Loucy (cell line): ENCODE data around the gene DUSP28.

Experiments used
- H2AFZ ChIP-seq: fragments of 200-600 bp; sonication (generic); 2 replicates; pipeline ENCODE4 v1.6.0; 2016; ENCODE audit warnings: antibody characterized with exemption, mild to moderate bottlenecking, low read length, moderate library complexity
- H3F3A ChIP-seq: fragments of 200-600 bp; 2 replicates; pipeline ENCODE4 v1.6.0; 2016; ENCODE audit warnings: antibody characterized with exemption, low read depth, mild to moderate bottlenecking
- H3K27me3 ChIP-seq: fragments of 200-600 bp; sonication (generic); 2 replicates; pipeline ENCODE4 v1.6.1; 2014; ENCODE audit warnings: low read length, mild to moderate bottlenecking; ENCODE audit not compliant: insufficient read depth, poor library complexity, severe bottlenecking
- H3K36me3 ChIP-seq: fragments of 200-600 bp; sonication (generic); 2 replicates; pipeline ENCODE4 v1.6.1; 2016; ENCODE audit warnings: low read length; ENCODE audit not compliant: insufficient read depth
- H3K4me1 ChIP-seq: fragments of 200-600 bp; sonication (generic); 2 replicates; pipeline ENCODE4 v1.5.1; 2014; ENCODE audit warnings: low read length, mild to moderate bottlenecking; ENCODE audit not compliant: insufficient read depth, poor library complexity, severe bottlenecking
- H3K4me2 ChIP-seq: fragments of 200-600 bp; sonication (generic); 2 replicates; pipeline ENCODE4 v1.6.0; 2014; ENCODE audit warnings: antibody characterized with exemption, low read length, low read depth, mild to moderate bottlenecking; ENCODE audit not compliant: poor library complexity, severe bottlenecking
- H3K4me3 ChIP-seq: fragments of 200-600 bp; sonication (generic); 2 replicates; pipeline ENCODE4 v1.5.1; 2014; ENCODE audit warnings: low read length, mild to moderate bottlenecking, mixed read lengths; ENCODE audit not compliant: poor library complexity, severe bottlenecking
- H3K79me2 ChIP-seq: fragments of 200-600 bp; sonication (generic); 2 replicates; pipeline ENCODE4 v1.6.1; 2014; ENCODE audit warnings: low read length; ENCODE audit not compliant: insufficient read depth
- H3K9ac ChIP-seq: fragments of 200-600 bp; sonication (generic); 2 replicates; pipeline ENCODE4 v1.6.0; 2014; ENCODE audit warnings: mild to moderate bottlenecking, low read depth, low read length, moderate library complexity; ENCODE audit not compliant: poor library complexity, severe bottlenecking
- H3K9me2 ChIP-seq: fragments of 200-600 bp; sonication (generic); replicated peaks from 2 replicates; pipeline ENCODE4 v1.6.1; 2016; ENCODE audit warnings: low read depth, low read length, mixed read lengths
- H3K9me3 ChIP-seq: fragments of 200-600 bp; sonication (generic); 2 replicates; pipeline ENCODE4 v1.6.1; 2014; ENCODE audit warnings: mild to moderate bottlenecking, antibody characterized with exemption, low read length, low read depth; ENCODE audit not compliant: insufficient read depth
- H4K20me1 ChIP-seq: fragments of 200-600 bp; sonication (generic); 2 replicates; pipeline ENCODE4 v1.6.0; 2014; ENCODE audit warnings: antibody characterized with exemption, low read length, mild to moderate bottlenecking; ENCODE audit not compliant: insufficient read depth, poor library complexity, severe bottlenecking
- CTCF ChIP-seq: fragments of 200-600 bp; sonication (generic); conservative IDR thresholded peaks from 2 replicates; pipeline ENCODE4 v1.5.1; 2014; ENCODE audit warnings: mild to moderate bottlenecking, antibody characterized with exemption, low read length
- EZH2phosphoT487 ChIP-seq: fragments of 200-600 bp; IDR thresholded peaks from 2 replicates; pipeline ENCODE4 v1.6.1; 2018; ENCODE audit warnings: antibody characterized with exemption, mild to moderate bottlenecking, moderate library complexity, borderline replicate concordance

Gene DUSP28

GRCh38 chr2:240579771-240580614 lies 19.8 kb downstream of the DUSP28 start:
- H3K79me2 ChIP-seq = peaks cover 19% of the 10 kb centered on the region

GRCh38 chr2:240581811-240582210 lies 21.7 kb downstream of the DUSP28 start:
- no peaks in the 10 kb centered on the region for H3K9me3 ChIP-seq
- no peak overlapping the region for H2AFZ ChIP-seq
- H3K9me2 ChIP-seq = no peaks in the 10 kb centered on the region
- TF ChIP-seq EZH2phosphoT487 = no peak
- TF ChIP-seq CTCF = no peak
- peaks cover 31% of the 10 kb centered on the region for H3K79me2 ChIP-seq
- peaks cover 12% of the 10 kb centered on the region for H4K20me1 ChIP-seq
- no peaks in the 10 kb centered on the region for H3K27me3 ChIP-seq
- H3K36me3 ChIP-seq = no peaks in the 10 kb centered on the region
- H3K9ac ChIP-seq = no peak overlapping the region
- no peak overlapping the region for H3K4me2 ChIP-seq
- no peak overlapping the region for H3K4me3 ChIP-seq
- H3K4me1 ChIP-seq = peaks cover 29% of the 10 kb centered on the region
- H3F3A ChIP-seq = no peaks in the 10 kb centered on the region

More at GRCh38 chr2:240579771-240580614, 19.8 kb downstream of the DUSP28 start:
- no peaks in the 10 kb centered on the region for H3F3A ChIP-seq
- H4K20me1 ChIP-seq = peaks cover 2% of the 10 kb centered on the region
- H3K36me3 ChIP-seq = no peaks in the 10 kb centered on the region
- no peak overlapping the region for H3K4me3 ChIP-seq
- no peak overlapping the region for H3K4me2 ChIP-seq
- H3K9me2 ChIP-seq = no peaks in the 10 kb centered on the region
- TF ChIP-seq CTCF (no peak), EZH2phosphoT487 (no peak)
- H3K9me3 ChIP-seq = no peaks in the 10 kb centered on the region
- H3K27me3 ChIP-seq = no peaks in the 10 kb centered on the region
- peaks cover 24% of the 10 kb centered on the region for H3K4me1 ChIP-seq
- H3K9ac ChIP-seq = no peak overlapping the region
- H2AFZ ChIP-seq = no peak overlapping the region

- no peaks in the 10 kb centered on the region for H3F3A ChIP-seq
- no peaks in the 10 kb centered on the region for H3K9me3 ChIP-seq
- H3K36me3 ChIP-seq = no peaks in the 10 kb centered on the region
- no peaks in the 10 kb centered on the region for H3K9me2 ChIP-seq
- peaks cover 41% of the 10 kb centered on the region for H3K79me2 ChIP-seq
- peaks cover 21% of the 10 kb centered on the region for H4K20me1 ChIP-seq
- peak overlapping the region; percentile 98 for H3K4me2 ChIP-seq
- H3K4me1 ChIP-seq = peaks cover 34% of the 10 kb centered on the region
- no peaks in the 10 kb centered on the region for H3K27me3 ChIP-seq
- no peak overlapping the region for H3K4me3 ChIP-seq
- H3K9ac ChIP-seq = peak overlapping the region; percentile 55
- H2AFZ ChIP-seq = no peak overlapping the region
- no peak for TF ChIP-seq EZH2phosphoT487
- no peak for TF ChIP-seq CTCF
Observed at GRCh38 chr2:240582781-240583180, 22.6 kb downstream of the DUSP28 start.
